Measurements from ENCODE around the gene SRSF11. TPM values are rescaled to one million over a fixed set of nuclear protein-coding genes. Genes with fewer than 3 reads are reported as not detected.
A peak's percentile ranks its signal among the peaks of the same experiment; 100 is the strongest.

SRSF11 gene
- total RNA-seq, 3 donors from 2014 or later (not counting 1 experiment from before 2014, with no cell fraction given), result 347 to 374 (median 359) TPM

GRCh38 chr1:70277875-70278274 is 56.7 kb downstream of the SRSF11 start:
- Mint-ChIP-seq H3K4me1 (peaks cover 0 to 5% of the 10 kb centered on the region in 2 donors), H3K36me3 (no peaks in the 10 kb centered on the region), H3K4me3 (no peak overlapping the region), H3K9me3 (no peaks in the 10 kb centered on the region), H3K27me3 (ENCODE audit: low read depth in 2 of 2) (no peaks in the 10 kb centered on the region), H3K27ac (no peak overlapping the region)
- WGBS (ENCODE audit: insufficient coverage), result 81% methylated on average over 5 of the region's 5 CpGs
- Histone ChIP-seq H3K4me3 (ENCODE audit: low read length) (no peak overlapping the region), H3K9me3 (ENCODE audit: control insufficient read depth, insufficient read depth, low read length) (no peaks in the 10 kb centered on the region), H3K36me3 (ENCODE audit: control insufficient read depth, insufficient read depth, low read length) (peaks cover 17% of the 10 kb centered on the region), H3K27ac (ENCODE audit: low read length) (no peak overlapping the region), H3K4me1 (ENCODE audit: control insufficient read depth, insufficient read depth, low read length) (no peaks in the 10 kb centered on the region), H3K27me3 (ENCODE audit: control insufficient read depth, insufficient read depth, low read length) (no peaks in the 10 kb centered on the region)
- no peak for DNase-seq
- intact Hi-C loops (cut with micrococcal nuclease), result no loop called here
- no peak for ATAC-seq
- TF ChIP-seq CTCF (IDR thresholded peaks at IDR 0.05), result no peak

GRCh38 chr1:70278710-70279109 is 57.5 kb downstream of the SRSF11 start:
- intact Hi-C loops (cut with micrococcal nuclease), result no loop called here
- no peak overlapping the region for H3K4me3 Mint-ChIP-seq
- H3K4me1 ChIP-seq (ENCODE audit: control insufficient read depth, insufficient read depth, low read length), result no peaks in the 10 kb centered on the region
- H3K36me3 Mint-ChIP-seq, result no peaks in the 10 kb centered on the region
- no peak overlapping the region for H3K27ac ChIP-seq (ENCODE audit: low read length)
- WGBS (ENCODE audit: insufficient coverage), result 100% methylated on average over 1 of the region's 1 CpG
- no peak for TF ChIP-seq CTCF (IDR thresholded peaks at IDR 0.05)
- ATAC-seq (no peak), DNase-seq (no peak)
- H3K27me3 Mint-ChIP-seq (ENCODE audit: low read depth in 2 of 2), result no peaks in the 10 kb centered on the region
- H3K4me3 ChIP-seq (ENCODE audit: low read length), result no peak overlapping the region
- H3K36me3 ChIP-seq (ENCODE audit: control insufficient read depth, insufficient read depth, low read length), result peaks cover 17% of the 10 kb centered on the region
- H3K9me3 ChIP-seq (ENCODE audit: control insufficient read depth, insufficient read depth, low read length), result no peaks in the 10 kb centered on the region
- H3K27me3 ChIP-seq (ENCODE audit: control insufficient read depth, insufficient read depth, low read length), result no peaks in the 10 kb centered on the region
- H3K27ac Mint-ChIP-seq, result peak overlapping the region; percentile 23 to 54
- H3K4me1 Mint-ChIP-seq, result peaks cover 0 to 5% of the 10 kb centered on the region in 2 donors
- no peaks in the 10 kb centered on the region for H3K9me3 Mint-ChIP-seq

GRCh38 chr1:70284366-70284765 is 63.2 kb downstream of the SRSF11 start:
- intact Hi-C loops (cut with micrococcal nuclease), result no loop called here
- no peak for DNase-seq
- Mint-ChIP-seq H3K4me1 (peaks cover 0 to 4% of the 10 kb centered on the region in 2 donors), H3K4me3 (no peak overlapping the region), H3K27ac (no peak overlapping the region), H3K9me3 (no peaks in the 10 kb centered on the region), H3K36me3 (no peaks in the 10 kb centered on the region), H3K27me3 (ENCODE audit: low read depth in 2 of 2) (no peaks in the 10 kb centered on the region)
- H3K4me1 ChIP-seq (ENCODE audit: control insufficient read depth, insufficient read depth, low read length), result no peaks in the 10 kb centered on the region
- no peak overlapping the region for H3K27ac ChIP-seq (ENCODE audit: low read length)
- H3K27me3 ChIP-seq (ENCODE audit: control insufficient read depth, insufficient read depth, low read length), result no peaks in the 10 kb centered on the region
- no peaks in the 10 kb centered on the region for H3K9me3 ChIP-seq (ENCODE audit: control insufficient read depth, insufficient read depth, low read length)
- peaks cover 12% of the 10 kb centered on the region for H3K36me3 ChIP-seq (ENCODE audit: control insufficient read depth, insufficient read depth, low read length)
- no peak for TF ChIP-seq CTCF (IDR thresholded peaks at IDR 0.05)
- ATAC-seq, result no peak
- 100% methylated on average over 2 of the region's 2 CpGs for WGBS (ENCODE audit: insufficient coverage)
- H3K4me3 ChIP-seq (ENCODE audit: low read length), result no peak overlapping the region

GRCh38 chr1:70286453-70286852 is 65.3 kb downstream of the SRSF11 start:
- Mint-ChIP-seq H3K9me3 (no peaks in the 10 kb centered on the region), H3K36me3 (no peaks in the 10 kb centered on the region), H3K4me1 (peaks cover 0 to 4% of the 10 kb centered on the region in 2 donors), H3K27me3 (ENCODE audit: low read depth in 2 of 2) (no peaks in the 10 kb centered on the region), H3K4me3 (no peak overlapping the region), H3K27ac (no peak overlapping the region)
- no peak overlapping the region for H3K4me3 ChIP-seq (ENCODE audit: low read length)
- DNase-seq (no peak), ATAC-seq (no peak)
- H3K9me3 ChIP-seq (ENCODE audit: control insufficient read depth, insufficient read depth, low read length), result no peaks in the 10 kb centered on the region
- intact Hi-C loops (cut with micrococcal nuclease), result no loop called here
- no peaks in the 10 kb centered on the region for H3K4me1 ChIP-seq (ENCODE audit: control insufficient read depth, insufficient read depth, low read length)
- 98% methylated on average over 5 of the region's 5 CpGs for WGBS (ENCODE audit: insufficient coverage)
- no peaks in the 10 kb centered on the region for H3K27me3 ChIP-seq (ENCODE audit: control insufficient read depth, insufficient read depth, low read length)
- peaks cover 28% of the 10 kb centered on the region for H3K36me3 ChIP-seq (ENCODE audit: control insufficient read depth, insufficient read depth, low read length)
- TF ChIP-seq CTCF (IDR thresholded peaks at IDR 0.05), result no peak
- H3K27ac ChIP-seq (ENCODE audit: low read length), result no peak overlapping the region
